DMS 273 treated with DMSO at 0.1 percent for 48 hours (cell line): ENCODE data around the gene TMEM63C.
A peak's percentile ranks its signal among the peaks of the same experiment; 100 is the strongest.

Source experiments
- DNase-seq: peaks from one replicate; lab custom pipeline; 2025; lab: John Stamatoyannopoulos, UW

TMEM63C gene

DNA sequence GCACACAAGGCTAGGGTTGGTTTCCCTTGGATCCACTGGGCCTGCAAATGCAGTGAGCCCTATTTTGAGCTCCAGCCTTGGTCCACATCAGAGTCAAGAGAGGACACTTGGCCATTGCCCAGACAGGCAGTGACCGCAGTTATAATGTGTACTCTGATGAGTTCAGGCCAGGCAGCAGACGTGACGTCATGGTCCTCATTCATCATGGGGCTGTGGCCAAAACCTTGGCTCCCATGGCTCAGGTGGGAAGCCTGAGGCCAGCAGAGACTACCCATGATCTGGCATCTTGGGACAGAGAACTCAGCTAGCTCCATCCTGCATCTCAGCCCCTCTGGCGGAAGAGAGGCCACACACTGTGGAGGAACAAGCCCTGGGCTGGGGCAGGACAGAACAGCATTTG, 16.4 kb downstream of the TMEM63C start:
- DNase-seq = no peak

DNA sequence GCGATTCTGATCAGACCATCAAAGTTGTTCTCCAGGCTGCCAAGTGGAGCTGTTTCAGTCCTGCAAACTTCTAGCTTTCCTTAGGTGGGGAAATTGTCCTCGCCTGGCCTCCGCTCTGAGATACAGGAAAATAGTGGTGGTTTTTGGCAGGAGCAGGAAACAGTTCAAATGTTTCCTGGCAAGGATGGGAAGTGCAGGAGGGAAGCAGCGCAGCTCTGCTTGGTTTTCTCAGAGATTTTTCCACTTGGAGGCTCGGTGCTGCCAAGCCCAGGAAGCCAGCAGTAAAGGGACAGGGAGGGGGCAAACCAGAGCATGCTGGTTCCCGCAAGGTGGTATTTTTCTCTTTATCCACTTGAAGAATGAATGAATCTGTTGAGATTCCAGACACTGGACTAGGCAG, 17.0 kb downstream of the TMEM63C start:
- DNase-seq = no peak

DNA sequence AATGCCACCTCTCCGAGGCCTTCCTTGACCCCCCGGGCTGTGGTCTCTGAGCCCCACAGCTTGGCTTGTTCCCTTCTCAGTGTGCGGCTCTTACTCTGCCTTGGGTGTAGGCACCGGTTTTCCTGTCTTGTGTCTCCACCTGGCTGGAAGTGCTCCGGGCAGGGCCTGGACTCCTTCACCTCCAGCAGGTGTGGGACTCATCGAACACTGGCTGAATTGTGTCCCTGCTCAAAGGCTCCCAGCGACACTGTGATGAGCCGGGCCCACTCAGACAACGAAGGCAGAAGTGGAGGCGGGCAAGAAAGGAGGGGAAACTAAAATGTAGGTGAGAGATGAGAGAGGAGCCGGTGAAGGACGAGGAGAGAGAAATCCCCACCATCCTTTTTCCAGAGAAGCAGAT, 18.0 kb downstream of the TMEM63C start:
- DNase-seq = no peak

DNA sequence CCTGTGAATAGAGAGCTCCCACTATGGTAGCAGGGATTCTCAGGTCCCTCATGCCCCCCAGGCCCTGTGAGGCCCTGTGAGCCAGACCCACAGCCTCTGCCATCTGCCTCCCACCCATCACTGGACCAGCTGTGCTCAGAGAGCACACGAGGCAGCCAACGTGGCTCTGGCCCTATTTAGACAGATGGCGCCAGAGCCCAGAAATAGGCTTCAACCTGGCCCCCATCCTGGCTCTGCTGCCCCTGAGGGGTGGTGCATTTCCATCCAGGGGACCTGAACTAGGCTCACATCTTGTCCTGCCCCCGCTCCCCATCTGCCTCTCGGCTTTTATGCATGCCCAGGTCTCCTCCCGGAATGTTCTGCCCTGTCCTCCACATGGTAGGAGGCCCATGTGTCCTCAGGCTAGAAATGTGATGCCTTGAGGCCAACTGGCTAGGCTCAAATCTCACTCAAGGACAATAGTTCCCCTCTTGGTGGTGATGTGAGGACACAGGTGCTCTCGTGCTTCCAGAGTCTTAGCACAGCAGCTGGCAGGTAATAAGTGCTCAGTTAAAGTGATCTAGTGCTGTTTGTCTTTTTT, 18.9 kb downstream of the TMEM63C start:
- DNase-seq = peak; percentile 92

DNA sequence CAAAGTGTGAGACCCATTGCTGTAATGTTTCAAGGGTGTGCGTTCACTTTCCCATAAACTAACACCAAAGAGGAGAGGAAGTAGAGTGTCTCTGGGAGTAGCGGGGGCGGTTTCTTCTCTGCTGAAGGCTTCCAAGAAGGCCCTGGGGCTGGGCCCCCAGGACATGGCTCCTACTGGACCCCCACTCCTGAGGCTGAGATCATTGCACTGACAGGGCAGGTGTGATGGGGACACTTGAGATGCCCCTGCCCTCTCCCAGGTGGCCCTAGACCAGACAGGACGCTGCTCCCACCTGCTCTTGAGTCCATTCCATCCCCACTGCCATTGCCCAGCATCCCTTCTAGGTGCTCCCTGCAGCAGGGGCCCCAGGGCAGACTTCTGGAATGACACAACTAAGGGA, 20.1 kb downstream of the TMEM63C start:
- no peak for DNase-seq

DNA sequence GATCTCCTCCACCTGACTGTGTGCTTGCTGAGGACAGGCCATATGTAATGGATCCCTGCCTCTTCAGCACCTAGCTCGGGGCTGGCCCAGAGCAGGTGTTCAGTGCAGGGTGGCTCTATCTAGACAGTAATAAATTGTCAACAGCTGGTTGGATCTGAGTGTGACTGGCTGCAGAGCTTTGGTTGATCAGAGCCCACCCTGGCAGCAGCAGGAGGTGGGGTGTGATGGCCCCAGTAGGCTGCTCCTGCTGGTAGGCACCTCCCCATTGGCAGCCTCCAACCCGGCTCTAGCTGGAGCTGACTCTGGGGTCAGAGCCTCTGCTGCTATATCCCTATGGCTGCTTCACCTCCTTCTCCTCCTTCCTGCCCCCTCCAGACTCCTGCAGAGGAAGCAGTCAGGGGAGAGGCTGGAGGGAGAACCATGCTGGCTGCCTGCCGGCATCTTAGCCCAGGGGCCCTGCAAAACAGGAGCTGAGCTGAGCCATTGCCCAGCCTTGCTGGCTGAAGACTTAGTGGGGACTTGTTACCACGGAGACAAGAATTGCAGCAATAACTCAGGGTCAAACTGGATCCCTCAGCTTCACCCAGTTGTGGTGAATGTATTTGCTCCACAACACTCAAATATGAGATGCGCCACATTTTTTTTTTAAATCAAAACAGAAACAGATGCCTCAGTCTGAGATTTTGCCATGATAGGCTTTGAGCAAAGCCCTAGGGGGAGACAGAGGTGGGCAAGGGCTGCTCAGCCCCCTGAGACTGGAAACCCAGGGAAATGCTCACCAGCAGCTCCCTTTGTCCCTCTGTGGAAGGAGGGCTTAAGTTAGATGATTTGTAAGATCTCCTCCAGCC, 22.2 kb downstream of the TMEM63C start:
- peak; percentile 47 for DNase-seq

DNA sequence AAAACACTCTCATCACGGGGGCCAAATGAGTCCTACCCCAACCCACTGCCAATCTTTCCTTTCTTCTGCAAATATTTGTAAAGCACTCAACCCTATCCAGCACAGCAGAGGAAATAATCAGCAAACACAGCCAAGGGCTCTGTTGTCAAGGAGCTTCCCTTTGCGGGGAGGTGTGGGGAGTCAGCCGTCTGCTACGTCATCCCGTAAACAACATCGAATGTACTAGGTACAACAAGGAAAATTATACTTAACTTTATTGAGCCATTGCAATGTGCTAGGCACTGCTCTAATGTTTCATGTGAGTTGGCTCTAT, 22.8 kb downstream of the TMEM63C start:
- DNase-seq = no peak

DNA sequence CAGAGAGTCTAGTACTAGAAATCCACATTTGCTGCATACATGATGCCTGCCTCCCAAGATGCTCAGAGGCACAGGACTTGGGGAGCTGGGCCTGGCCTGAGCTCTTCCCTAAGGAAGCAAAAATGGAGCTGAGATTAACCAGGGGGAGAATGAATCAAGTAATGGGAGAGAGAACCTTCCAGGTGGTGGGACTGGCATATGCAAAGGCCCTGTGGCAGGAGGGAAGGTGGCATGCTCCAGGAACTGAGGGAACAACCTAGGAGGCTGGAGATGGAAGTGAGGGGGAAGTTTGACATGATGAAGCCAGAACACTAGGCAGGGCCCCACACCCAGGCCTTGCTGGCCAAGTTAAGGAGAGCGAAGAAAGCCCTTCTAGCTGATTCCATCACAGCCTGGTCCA, 23.3 kb downstream of the TMEM63C start:
- DNase-seq = no peak

DNA sequence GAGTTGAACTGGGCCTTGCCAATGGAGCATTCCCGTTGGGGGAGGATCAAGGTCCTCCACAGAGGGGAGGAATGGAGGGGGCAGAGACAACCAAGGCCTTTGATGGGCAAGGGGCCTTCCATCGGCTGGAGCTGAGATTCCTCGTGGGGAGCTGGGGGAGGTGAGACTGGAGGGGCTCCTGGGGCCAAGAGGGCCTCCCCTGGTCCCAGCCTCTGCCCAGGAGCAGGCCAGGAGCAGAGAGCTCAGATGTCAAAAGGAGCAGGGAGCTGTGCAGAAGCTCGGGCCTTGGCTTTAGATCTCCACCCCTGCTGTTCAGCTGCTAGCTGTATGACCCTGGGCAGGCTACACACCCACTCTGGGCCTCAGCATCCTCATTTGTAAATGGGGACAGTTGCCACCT, 24.0 kb downstream of the TMEM63C start:
- DNase-seq = no peak

DNA sequence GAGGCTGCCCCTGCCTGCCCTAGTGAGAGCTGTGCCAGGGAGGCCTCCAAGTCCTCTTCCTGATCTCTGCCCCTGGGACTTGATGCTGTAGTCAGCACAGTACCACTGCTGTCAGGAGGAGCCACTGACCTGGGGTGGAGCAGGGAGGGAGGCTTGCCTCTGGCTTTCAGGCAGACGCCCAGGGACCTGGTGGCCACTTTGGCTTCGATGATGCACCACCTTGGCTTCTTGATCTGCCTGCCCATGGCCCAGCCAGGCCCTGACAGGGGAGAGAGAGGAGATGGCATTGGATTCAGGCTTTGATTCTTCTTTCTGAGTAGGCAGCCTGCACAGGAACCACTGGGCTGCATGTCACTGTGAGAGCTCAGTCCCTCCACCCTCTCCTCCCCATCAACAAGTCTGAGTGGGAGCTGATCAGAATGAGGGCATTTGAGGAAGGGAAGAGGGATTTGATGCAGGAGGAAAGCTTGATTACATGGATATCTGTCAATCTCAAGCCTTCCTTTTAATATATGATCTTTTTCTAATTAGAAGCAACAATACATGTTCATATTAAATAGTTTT, 24.7 kb downstream of the TMEM63C start:
- no peak for DNase-seq

DNA sequence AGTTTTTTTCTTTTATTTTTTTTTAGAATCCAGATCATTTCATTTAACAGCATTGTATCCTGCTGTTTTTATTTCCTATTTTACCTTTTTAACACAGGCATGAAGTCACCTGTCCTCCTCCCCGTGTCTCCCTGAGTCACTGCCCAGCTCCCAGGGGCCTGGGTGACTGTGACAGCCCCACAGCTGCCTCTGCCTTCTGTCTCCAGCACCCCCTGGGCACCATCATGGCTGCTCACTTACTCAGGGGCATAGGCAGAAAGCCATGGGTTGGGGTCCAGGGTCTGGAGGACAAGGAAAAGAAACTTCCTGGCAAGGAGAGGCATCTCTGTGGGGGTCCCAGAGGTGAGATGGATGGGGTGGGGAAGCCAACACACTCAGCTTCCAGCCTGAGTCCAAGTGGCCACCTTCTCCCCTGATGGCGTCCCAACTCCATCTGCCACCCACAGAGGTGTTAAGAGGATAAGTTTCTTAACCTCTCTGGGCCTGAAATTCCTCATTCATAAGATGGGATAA, 25.3 kb downstream of the TMEM63C start:
- DNase-seq = no peak

DNA sequence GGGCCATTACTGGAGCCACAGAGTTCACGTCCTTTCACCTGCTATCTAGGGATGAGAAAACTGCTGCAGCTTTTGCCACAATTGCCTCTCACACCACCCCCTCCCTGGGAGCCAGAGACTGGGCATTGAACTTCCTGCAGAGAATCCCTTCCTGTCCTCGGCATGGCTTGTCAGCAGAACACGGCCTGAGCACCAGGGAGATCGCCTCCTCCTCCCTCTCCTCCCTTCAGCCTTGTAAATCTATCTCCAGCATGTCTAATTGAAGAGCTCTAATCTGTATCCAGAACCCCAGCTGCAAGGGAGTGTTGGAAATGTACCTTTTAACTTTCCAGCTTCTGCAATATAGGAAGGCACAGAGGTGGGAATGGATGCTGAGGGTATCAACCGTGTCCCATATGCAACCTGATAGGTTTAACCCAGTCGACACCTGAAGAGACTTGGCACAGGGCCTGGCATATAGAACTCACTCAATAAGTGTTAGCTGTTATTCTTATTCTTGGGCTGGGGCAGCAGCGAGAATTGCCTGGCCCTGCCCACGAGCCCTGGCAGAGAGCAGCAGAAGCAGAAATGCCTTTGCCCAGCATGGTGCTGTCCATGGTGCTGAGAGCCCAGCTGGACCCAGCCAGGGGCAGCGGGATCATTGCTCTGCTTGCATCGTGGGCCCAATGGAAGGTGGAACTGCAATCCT, 26.8 kb downstream of the TMEM63C start:
- no peak for DNase-seq

DNA sequence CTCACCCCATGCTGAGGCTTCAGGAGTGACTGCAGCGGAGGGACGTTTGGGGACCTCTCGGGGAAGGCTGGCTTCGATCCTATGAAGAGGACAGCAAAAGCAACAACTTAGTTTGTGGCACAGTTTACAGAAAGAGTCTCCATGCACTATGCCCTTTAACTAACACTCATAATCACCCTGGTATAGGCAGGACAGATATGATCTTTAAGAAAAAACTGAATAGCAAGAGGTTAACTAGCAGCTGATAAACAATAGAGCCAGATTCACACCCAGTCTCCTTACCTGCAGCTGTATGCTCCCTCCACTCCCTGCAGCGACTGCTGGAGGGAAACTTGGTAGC, 27.4 kb downstream of the TMEM63C start:
- DNase-seq = no peak

DNA sequence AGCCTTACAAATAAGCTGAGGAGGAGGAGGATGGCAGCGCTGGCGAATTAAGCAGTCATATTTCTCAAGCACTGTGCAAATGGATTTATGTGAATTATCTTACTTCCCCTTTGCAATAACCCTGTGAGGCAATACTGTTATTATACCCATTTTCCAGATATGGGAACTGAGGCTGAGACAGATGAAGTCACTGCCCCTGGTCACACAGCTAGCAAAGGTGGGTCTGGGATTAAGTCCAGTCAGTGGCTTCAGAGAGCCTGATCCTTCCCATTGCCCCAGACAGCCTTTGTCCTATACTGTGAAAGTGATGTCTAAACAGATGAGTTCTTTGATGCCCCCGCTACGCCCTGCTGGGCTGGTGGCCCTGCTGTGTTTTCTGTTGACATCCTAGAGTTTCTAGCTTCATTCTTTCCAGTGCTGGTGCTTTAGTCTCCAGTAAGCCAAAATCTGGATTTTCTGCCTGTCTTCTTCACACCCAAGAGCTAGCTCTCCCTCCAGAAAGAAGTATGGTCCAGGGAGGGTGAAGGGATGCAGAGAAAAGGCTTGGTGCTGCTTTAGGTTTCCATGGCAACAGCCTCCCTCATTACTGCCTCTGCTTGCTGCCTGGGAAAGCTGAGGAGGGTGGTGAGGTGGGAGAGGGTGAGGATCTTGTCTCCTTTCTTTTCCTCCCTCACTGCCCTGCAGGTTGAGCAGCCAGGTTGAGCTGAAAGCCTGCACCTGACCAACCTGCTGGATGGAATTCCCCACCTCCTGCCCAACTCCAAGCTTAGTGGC, 30.7 kb downstream of the TMEM63C start:
- DNase-seq = no peak

DNA sequence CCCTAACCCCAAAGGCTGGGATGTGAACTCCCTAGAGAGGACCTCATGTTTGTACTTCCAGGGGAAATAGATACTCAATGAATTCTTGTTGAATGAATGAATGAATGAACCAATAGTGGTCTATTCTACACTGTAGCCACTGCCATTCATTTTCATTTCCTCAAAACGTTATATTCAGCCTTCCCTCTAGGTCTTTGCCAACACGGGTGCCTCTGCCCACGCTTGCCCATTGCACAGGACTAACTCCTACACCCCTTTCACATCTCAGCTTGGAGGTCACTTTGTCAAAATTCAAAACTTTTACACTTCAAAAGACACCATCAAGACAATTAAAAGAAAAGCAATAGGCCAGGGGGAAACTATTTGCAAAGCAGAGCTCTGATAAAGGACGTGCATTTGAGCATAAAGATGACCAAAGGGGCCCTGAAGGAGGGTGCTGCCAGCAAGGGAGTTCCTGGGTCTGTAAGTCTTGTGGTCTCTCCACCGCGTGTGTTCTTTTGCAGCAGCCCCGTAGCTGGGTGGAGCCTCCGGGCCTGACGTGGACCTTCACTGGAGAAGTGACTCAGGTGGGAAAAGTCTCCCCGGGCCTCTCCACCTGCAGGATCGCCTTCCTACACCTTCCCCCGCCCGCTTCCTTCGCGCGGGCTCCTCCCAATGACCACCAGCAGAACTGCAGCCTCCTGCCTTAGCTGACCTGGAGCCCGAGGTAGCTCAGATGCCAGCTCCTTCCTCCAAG, 31.5 kb downstream of the TMEM63C start:
- peak; percentile 9 for DNase-seq

DNA sequence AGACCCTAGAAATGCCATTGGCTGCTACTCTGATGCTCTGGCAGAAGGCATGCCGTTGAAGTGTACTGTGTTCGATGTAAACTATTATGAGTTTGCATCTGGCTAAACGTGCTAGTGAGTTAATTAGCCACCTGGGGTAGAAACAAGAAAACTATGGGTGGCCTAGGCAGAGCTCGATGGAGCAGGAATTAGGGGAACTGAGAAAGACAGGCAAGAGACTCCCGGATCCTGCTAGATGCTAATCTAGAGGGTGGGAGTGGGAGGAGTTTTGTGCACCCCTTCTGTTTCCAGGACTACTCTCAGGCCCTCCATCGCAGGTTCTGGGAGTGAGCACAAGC, 32.0 kb downstream of the TMEM63C start:
- no peak for DNase-seq

DNA sequence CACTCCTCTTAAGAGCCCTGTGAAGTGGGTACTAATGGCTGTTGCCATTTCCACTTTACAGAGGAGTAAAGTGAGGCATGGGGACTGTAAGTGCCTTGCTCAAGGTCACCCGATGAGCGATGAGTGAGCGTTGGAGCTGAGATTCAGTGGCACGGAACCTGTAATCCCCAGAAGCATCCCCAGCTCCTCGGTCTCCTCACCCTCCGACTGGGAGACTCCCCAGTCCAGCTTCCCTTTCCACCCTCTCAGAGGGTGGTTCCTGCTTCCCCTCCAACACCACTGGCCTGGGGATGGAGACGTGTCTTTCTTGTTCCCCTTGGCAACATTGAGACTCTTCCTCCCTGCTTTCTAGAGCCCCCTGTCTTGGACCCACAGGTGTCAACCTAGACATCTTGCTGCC, 32.6 kb downstream of the TMEM63C start:
- DNase-seq = no peak

DNA sequence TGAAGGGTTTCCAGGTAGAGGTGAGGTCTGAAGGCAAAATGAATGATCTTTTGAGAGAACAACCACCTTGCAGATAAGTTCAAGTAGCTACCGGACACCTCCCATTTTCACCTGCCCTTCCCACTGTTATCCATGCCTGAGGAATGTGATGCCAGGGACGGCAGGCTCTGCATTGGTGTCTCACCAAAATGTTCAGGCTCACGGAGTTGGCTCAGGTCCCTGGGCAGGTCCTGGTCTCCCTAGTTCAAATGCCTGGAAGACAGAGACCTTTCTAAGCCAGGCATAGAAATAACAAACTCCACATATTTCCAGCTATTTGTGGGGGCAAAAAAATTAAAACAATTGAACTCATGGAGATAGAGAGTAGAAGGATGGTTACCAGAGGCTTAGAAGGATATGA, 36.0 kb downstream of the TMEM63C start:
- no peak for DNase-seq

DNA sequence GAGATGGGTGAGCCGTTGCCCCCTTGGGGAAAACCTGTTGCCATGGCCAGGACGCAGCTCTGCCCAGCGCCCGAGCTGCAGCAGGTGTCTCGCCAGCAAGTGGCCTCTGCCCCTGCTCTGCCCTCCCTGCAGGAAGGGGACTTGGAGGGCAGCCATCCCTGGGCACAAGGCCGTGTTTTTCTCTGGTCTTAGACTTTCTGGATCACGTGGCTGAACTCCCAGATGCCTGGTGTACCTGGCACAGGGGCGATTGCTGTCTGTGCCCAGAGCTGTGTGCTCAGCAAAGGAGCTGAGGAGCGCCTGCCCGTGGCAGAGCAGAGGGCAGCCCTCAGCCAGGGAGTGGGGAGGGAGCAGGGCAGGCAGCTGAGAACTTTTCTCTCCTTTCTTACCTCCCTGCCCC, 38.0 kb downstream of the TMEM63C start:
- no peak for DNase-seq

DNA sequence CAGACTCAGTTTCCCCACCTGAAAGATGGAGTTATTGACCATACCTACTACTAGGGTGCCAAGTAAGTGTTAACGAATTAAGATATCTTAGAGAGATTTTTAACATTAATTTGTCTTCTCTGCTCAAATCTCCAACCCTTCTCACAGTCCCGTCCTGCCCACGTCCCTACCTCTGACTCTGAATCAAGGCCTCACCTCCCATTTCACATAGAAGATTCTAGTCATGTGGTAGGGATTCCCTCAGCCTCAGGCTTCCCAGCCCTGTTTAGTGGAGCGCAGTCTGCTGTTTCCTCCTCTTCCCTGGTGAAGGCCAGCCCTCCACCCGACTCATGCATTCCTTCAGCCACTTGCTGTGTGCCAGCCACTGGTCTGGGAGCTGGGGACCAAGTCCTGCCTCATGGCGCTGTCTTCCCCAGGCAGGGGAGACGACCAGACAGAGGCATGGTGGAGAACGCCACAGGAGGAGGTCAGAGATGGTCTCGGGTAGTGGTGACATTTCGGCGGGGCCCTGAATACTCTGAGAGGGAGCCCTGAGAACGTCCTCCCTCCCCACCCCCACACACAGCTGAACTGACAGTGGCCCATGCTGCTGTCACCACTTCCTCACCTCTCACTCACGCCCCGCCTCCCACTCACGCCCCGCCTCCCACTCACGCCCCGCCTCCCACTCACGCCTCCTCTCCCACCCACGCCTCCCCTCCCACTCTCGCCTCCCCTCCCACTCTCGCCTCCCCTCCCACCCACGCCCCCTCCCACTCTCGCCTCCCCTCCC, 38.8 kb downstream of the TMEM63C start:
- DNase-seq = no peak
